Measurements from ENCODE around the gene STK25. TPM values are rescaled to one million over a fixed set of nuclear protein-coding genes. Genes with fewer than 3 reads are reported as not detected.
A peak's percentile ranks its signal among the peaks of the same experiment; 100 is the strongest.

The STK25 gene
- total and polyA plus RNA-seq, 2 donors (not counting 3 experiments of a cell fraction or from before 2014, with no cell fraction given), result 286 to 715 TPM

GRCh38 chr2:241541564-241542277 lies 33.3 kb upstream of the STK25 start:
- H3K4me3 ChIP-seq (replicated peaks in 1 of 3; ENCODE audit: insufficient read depth in 1 of 3, low read depth in 1 of 3, low read length in 3 of 3), result peak overlapping the region in 1 of 3 experiments; percentile 21
- H3K27me3 ChIP-seq (ENCODE audit: control insufficient read depth in 2 of 2, insufficient read depth in 2 of 2, low read length in 2 of 2), result no peaks in the 10 kb centered on the region
- H3K9me1 ChIP-seq (replicated peaks; ENCODE audit: control insufficient read depth, extremely low read depth, insufficient read depth, low read length), result no peaks in the 10 kb centered on the region
- CTCF ChIA-PET, result no interaction called here
- H3K4me1 ChIP-seq (ENCODE audit: control insufficient read depth, extremely low read depth, insufficient read depth, low read length), result peaks cover 27% of the 10 kb centered on the region
- DNase-seq (ENCODE audit: low read depth, low spot score) (no peak), FAIRE-seq (no peak)
- H3K79me2 ChIP-seq (ENCODE audit: control insufficient read depth, insufficient read depth, low read length), result no peaks in the 10 kb centered on the region
- no peaks in the 10 kb centered on the region for H3K9me3 ChIP-seq (replicated peaks; ENCODE audit: control insufficient read depth, insufficient read depth, low read length)
- H4K20me1 ChIP-seq (replicated peaks; ENCODE audit: control insufficient read depth, extremely low read depth, insufficient read depth, low read length), result no peaks in the 10 kb centered on the region
- H2AFZ ChIP-seq (ENCODE audit: low read depth, low read length), result peak overlapping the region; percentile 59
- POLR2A ChIA-PET, result no interaction called here
- H3K27ac ChIP-seq (ENCODE audit: insufficient read depth, low read depth, low read length), result no peak overlapping the region
- TF ChIP-seq POLR2A (IDR thresholded peaks at IDR 0.05; ENCODE audit: low read depth, low read length), result no peak
- no peak for TF ChIP-seq JUN (IDR thresholded peaks at IDR 0.05; ENCODE audit: borderline replicate concordance, insufficient read depth, insufficient read length, low read depth)
- no peak for TF ChIP-seq FOS (IDR thresholded peaks at IDR 0.05; ENCODE audit: borderline replicate concordance, insufficient read depth, low read length)
- TF ChIP-seq EZH2 (IDR thresholded peaks at IDR 0.05; ENCODE audit: borderline replicate concordance, low read depth, low read length, severe bottlenecking), result no peak
- TF ChIP-seq MYC (IDR thresholded peaks at IDR 0.05; ENCODE audit: low read depth, low read length), result no peak
- peak overlapping the region; percentile 47 for H3K4me2 ChIP-seq (ENCODE audit: insufficient read depth, low read length)
- BruUV-seq (replicated peaks), result no TSS peak
- intact Hi-C loops (cut with micrococcal nuclease) (loop anchor here (1.0 kb wide), 1 partner anchor 185 kb away; the partner anchor contains the start of gene FARP2), dilution Hi-C loops (cut with MboI; ENCODE audit: extremely low pct_ligation_motif_present, low sequenced_read_pairs) (no loop called here)
- H3K36me3 ChIP-seq (ENCODE audit: control insufficient read depth in 2 of 2, extremely low read depth in 1 of 2, insufficient read depth in 2 of 2, low read length in 2 of 2), result no peaks in the 10 kb centered on the region
- no peak overlapping the region for H3K9ac ChIP-seq (replicated peaks; ENCODE audit: extremely low read depth, insufficient read depth, low read length)

DNA sequence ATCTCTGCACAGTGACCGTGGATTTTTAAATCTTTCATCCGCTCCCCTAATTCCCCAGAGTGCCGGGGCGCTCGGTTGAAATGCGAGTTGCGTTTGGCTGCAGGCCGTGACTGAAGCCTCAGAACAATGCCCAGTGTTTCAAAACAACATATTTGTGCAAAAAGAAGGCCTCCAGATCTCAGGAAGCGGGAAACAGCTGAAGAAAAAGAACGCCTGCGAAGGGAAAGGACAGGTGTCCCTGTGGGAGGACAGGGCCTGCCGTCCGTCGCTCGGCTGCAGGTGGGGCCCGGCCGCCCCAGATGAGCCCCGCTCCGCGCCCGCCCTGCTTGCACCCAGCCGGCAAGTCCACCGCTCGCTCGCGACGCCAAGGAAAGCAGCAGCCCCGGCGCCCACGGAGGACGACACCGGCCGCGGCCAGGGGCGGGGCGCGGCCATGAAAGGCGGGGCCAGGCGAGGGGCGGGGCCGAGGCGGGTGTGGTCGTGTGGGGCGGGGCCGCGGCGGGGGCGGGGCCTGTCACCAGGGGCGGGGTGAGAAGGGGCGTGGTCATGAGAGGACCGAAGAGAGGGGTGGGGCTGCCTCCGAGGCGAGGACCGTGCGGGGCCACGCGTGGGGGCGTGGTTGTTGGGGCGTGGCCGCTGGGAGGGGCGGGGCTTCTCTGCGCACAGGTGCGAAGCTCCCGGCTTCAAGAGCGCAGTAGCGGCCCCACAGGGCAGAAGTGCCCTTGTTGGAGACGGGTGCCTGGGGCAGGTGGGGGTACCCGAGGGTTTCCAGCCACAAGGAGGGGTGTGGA lies 32.6 kb upstream of the STK25 start:
- Histone ChIP-seq H3K27me3 (ENCODE audit: control insufficient read depth in 2 of 2, insufficient read depth in 2 of 2, low read length in 2 of 2) (no peaks in the 10 kb centered on the region), H3K9me1 (replicated peaks; ENCODE audit: control insufficient read depth, extremely low read depth, insufficient read depth, low read length) (no peaks in the 10 kb centered on the region), H3K9me3 (replicated peaks; ENCODE audit: control insufficient read depth, insufficient read depth, low read length) (no peaks in the 10 kb centered on the region), H3K36me3 (ENCODE audit: control insufficient read depth in 2 of 2, extremely low read depth in 1 of 2, insufficient read depth in 2 of 2, low read length in 2 of 2) (no peaks in the 10 kb centered on the region), H3K4me2 (ENCODE audit: insufficient read depth, low read length) (peak overlapping the region; percentile 47), H3K4me1 (ENCODE audit: control insufficient read depth, extremely low read depth, insufficient read depth, low read length) (peaks cover 19% of the 10 kb centered on the region), H4K20me1 (replicated peaks; ENCODE audit: control insufficient read depth, extremely low read depth, insufficient read depth, low read length) (no peaks in the 10 kb centered on the region), H3K9ac (replicated peaks; ENCODE audit: extremely low read depth, insufficient read depth, low read length) (no peak overlapping the region), H3K4me3 (replicated peaks in 1 of 3; ENCODE audit: insufficient read depth in 1 of 3, low read depth in 1 of 3, low read length in 3 of 3) (peak overlapping the region in 2 of 3 experiments; percentile 29 to 41), H3K27ac (ENCODE audit: insufficient read depth, low read depth, low read length) (no peak overlapping the region), H2AFZ (ENCODE audit: low read depth, low read length) (peak overlapping the region; percentile 77), H3K79me2 (ENCODE audit: control insufficient read depth, insufficient read depth, low read length) (no peaks in the 10 kb centered on the region)
- CTCF ChIA-PET, result no interaction called here
- POLR2A ChIA-PET, result no interaction called here
- intact Hi-C loops (cut with micrococcal nuclease), result loop anchor here (1.0 kb wide), 1 partner anchor 185 kb away; the partner anchor contains the start of gene FARP2
- BruUV-seq (replicated peaks), result no TSS peak
- DNase-seq (ENCODE audit: low read depth, low spot score), result peak; percentile 62
- TF ChIP-seq EZH2 (IDR thresholded peaks at IDR 0.05; ENCODE audit: borderline replicate concordance, low read depth, low read length, severe bottlenecking) (no peak), POLR2A (IDR thresholded peaks at IDR 0.05; ENCODE audit: low read depth, low read length) (peak; percentile 18), POLR2AphosphoS5 (IDR thresholded peaks at IDR 0.05; ENCODE audit: insufficient read depth, low read depth, low read length) (peak; percentile 30)
- dilution Hi-C loops (cut with MboI; ENCODE audit: extremely low pct_ligation_motif_present, low sequenced_read_pairs), result no loop called here
- peak; percentile 70 for FAIRE-seq
